ENCODE results near the gene IFNA6.

The IFNA6 gene

DNA sequence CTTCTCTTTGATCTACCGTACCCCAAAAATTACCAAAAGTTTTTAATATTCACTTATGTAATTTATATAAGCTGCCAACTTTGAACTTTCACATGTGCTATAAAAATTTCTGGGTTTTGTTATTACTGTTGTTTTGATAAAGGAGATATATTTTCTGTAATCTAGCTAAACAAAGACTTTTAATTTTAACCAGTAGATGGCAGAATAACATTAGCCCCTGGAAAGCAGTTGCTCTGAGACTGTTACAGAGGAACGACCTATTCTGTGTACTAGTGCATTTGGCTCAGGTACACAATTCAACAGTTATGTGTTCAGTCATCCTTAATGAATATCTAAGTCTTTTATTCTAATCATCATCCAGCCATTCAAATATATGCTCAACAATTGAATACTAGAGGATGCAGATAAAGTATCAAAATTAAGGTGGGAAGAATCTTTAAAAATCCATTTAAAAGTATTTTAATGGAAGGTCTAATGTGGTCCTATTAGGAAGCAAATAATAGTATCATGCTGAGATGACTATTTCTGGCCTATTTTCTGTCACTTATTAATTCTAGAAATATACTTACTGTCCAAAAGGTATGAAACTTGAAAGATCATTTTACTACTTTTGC is 24.1 kb downstream of the IFNA6 start:
- DNase-seq: no peak

DNA sequence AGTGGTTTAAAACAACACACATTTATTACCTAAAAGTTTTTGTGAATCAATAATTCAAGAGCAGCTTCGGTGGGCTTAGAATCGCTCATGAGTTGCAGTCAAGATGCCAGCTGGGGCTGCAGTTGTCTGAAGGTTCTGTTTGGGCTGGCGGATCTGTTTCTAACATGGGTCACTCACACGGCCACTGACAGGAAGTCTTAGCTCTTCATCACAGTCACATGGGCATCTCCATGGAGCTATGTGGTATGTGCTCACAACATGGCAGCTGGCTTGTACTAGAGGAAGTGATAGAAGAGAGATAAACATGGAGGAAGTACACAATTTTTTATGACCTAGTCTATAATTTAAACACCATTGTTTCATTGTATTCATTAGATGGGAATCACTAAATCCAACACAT is 26.6 kb downstream of the IFNA6 start:
- DNase-seq: no peak

DNA sequence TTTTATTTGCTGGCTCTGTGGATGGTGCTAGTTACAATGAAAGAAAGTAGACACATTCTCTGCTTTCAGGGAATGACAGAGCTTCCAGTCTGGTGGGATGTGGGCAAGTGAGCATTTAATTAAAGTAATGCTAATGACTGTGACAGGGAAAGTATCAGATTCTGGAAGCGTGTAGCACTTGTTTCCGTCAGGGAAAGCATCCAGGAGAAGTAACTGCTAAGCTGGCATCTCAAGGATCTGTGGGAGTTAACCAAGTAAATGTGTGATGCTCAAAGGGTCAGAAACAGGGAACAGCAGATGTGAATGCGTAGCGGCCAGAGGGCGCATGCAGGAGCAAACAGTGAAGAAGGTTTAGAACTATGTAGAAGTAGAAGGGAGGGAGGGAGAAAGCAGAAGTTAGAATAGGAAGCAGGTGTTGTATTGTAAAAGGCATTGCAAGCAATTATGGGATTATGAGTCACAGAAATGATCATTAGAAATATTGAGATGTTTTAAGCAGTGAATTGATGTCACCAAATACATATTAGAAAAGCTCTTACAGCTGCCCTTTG is 27.7 kb downstream of the IFNA6 start:
- no peak for DNase-seq

DNA sequence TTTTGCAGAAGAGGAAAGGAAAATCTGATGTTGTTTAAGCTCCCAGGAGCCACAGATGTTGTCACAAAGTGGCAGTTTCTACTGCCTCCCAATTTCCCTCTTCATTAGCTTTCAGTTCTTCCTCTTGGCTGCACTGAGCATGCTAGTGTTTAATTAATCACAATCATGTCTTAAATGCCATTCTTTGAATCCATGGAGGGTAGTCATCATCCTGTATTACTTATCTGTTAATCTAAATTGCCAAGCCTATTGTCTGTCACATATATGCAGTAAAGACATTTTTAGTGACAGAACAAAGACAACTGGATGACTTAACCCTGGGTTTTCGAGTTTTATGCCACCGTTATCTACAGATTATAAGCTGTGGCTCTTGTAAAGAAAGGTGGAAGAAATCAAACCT is 30.2 kb downstream of the IFNA6 start:
- DNase-seq: no peak

DNA sequence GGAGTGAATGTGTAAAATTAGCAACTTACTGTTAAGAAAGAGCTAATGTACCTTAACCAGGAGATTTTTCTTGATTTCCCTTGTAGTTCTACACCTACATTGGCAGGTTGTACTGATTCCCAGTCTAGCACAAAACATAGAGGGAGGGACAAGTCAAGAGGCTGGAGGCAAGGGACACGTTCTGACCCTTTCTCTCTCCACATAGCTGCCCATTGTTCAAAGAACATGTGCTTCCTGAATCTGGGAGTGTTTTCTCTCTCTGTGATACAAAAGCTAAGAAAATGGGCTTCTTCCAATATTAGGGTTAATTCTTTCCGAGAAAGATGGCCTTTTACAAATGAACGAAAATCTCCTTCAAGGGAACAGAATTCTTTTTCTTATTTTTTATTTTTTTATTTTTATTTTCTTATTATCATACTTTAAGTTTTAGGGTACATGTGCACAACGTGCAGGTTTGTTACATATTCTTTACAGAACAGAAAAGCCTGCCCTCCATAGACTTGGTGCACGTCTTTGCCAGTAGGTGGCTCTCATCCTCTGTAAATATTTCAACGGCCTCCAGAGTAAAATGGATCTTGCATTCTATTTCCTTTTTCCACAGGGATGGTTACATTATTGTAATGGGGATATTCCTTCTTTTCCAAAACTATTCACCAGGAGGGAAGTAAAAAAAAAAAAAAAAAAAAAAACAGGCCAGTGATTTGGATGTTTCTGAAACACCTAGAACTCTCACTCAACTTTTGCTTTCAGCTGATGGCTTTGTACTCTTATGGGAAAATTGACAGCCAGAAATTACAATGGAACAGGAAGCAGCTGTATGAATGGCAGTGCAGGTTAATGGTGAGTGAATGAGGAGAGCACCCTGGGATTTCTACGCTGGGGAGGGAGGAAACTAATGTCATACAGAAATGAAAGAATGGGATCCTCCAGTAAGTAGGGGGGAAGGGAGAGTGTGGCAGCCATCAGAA is 32.4 kb downstream of the IFNA6 start:
- peak in 1 of 2 donors; percentile 9 for DNase-seq

DNA sequence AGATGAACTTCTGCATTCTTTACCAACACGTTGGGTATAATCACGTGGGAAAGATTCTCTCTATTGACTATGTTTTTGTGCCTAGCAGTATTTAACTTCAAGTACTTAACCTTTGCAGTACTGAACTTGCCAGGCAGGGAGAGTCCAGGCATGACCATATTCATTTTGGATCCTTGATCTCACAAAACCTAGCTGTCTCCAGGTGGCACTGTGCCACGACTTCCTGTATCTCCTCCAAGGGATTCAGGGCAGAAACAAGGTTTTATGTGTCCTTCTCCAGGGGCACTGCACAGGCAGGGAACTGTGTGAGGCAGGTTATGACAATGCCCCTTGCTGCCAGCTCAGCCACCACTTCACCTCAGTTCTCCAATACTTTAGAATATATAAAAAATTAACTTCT is 33.8 kb downstream of the IFNA6 start:
- DNase-seq: no peak

DNA sequence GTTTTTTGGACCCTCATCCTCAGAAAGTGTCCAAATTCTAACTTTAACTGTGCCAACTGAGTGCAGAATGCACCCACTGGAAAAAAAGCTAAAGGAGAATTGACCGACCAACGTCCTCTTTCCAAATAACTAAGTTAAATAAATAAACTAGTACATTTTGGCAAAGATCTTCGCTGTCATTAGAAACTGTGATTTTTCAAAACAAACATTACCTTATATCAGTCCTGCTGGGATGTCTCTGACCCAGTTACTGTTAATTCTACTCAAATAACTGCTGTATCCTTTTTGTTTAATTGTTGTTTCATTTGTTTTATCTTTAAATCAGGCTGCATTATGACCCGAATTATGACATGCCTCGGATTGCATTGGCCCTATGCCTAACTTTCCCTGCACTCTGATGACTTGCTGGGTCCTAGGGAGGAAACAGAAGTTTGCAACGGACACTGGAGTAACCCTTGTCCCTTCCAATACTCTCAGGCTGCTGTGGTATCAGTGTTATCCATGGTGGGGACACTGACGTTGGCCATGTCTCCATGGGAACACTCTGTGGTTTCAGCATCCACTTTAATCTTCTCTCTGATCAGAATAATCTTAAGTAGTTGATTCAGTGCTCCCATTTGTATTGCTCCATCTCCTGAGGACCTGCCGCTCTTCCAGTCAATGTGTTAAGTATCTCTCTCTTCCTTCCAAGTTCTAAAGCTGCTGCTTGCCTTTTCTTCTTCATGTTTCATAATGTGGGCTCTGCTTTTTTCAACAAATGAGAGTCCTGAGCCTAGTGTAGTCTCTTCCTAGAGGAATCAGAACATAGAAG is 34.5 kb downstream of the IFNA6 start:
- DNase-seq: no peak

DNA sequence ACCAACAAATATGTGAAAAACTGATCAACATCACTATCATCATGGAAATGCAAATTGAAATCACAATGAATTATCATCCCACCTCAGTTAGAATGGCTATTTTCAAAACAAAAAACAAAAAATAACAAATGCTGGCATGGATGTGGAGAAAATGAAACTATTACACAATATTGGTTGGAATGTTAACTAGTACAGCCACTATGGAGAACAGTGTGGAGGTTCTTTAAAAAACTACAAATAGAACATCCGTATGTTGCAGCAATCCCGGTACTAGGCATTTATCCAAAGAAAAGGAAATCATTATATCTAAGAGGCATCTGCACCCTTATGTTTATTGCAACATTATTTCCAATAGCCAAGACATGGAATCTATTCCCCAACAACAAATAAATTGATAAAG is 36.5 kb downstream of the IFNA6 start:
- DNase-seq: no peak

DNA sequence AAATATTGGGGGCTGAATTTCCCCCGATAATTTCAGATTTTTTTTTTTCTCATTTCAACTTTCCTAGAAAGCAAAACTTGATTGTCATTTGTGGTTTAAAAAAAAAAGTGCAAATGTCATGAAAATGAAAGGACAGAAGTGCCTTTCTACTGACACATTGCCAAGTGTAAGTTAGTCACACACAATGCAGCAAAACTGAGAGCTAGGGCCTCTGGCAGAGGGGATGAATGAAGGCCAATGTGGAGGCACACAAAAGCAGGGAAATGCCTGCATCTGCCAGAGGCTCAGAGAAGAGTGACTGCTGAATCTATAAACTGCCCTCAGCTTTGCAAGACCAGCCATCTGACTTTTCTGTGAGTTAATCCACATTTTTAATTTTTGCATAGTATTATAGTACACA is 38.8 kb downstream of the IFNA6 start:
- no peak for DNase-seq

DNA sequence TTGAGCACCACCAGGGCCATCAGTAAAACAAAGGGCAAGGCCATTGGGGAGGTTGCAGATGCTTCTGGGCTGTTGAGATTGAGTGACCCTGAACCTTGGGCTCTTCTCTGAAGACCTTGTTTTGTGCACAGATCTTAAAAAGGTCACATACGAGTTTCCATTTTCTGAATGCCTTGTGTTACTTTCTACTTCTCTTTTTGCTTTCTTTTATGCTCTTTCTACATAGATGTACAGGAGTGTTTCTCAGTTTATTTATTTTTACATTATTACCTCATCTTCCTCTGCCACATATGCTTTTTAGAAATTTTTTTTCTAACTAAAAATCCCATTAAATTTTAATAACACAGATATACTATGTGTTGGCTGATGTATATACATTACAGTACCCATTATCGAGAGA is 45.5 kb downstream of the IFNA6 start, which contains the start of gene IFNA5:
Gene IFNA5 (minus strand): TSS at position 101 of the 400 bp plus-strand sequence. CDS start 57 bp downstream, at position 44.
- no peak for DNase-seq

Data from stimulated activated CD4-positive, alpha-beta T cell treated with anti-CD3 and anti-CD28 coated beads, Interleukin-2, amount 100 ng/mL, for 48 hours (primary cell).